Subcutaneous adipose tissue (tissue), 4 donors: Measurements from ENCODE around the gene MTCL1. TPM values are rescaled to one million over a fixed set of nuclear protein-coding genes. Genes with fewer than 3 reads are reported as not detected.

Experiments used
- CTCF ChIP-seq: fragments of 450-650 bp; IDR thresholded peaks from one replicate; pipeline ENCODE4 v1.5.1; 2016; ENCODE audit warnings: low read depth, mild to moderate bottlenecking, control low read depth, antibody characterized with exemption, moderate library complexity
- total RNA-seq, 4 donors: library from RNA; depleted of rRNA; stranded (reverse); fragments of >200 nt; gene quantifications; one replicate each; pipeline ENCODE4 v1.1.0, GENCODE V29; 2016

MTCL1 gene
- total RNA-seq, 4 donors from 2014 or later: 1.5 to 5.9 (median 2.7) TPM

DNA sequence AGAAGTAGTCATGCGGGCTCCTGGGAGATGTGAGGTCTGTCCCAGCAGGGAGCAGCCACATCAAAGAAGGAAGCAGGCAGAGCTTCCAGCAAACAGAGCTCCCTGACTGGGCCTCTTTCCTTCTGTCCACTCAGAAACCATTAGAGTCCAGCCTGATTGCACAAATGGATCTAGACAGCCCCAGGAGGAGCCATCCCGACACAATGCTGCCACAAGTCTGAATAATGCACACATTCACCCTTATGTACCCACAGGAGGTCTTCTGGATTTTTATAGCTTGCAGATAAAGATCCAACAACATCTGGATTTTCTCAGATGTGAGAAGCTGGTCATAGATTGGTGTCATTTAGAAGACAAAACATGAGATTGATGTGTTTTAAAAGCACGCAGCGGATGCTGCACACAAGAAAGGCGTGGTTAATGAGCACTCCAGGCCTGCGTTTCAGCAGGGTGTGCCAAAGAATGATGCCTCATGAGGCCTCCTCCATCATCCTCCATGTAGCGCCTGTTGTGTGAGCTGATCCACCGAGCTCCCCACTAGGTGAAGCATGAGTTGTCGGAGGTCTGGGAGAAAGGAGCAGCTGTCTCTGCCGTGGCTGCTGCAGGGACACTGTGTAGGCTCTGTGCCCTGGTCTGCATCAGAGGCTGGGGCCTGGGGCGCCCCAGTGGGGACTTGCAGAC, 60.6 kb downstream of the MTCL1 start:
- no peak for TF ChIP-seq CTCF

DNA sequence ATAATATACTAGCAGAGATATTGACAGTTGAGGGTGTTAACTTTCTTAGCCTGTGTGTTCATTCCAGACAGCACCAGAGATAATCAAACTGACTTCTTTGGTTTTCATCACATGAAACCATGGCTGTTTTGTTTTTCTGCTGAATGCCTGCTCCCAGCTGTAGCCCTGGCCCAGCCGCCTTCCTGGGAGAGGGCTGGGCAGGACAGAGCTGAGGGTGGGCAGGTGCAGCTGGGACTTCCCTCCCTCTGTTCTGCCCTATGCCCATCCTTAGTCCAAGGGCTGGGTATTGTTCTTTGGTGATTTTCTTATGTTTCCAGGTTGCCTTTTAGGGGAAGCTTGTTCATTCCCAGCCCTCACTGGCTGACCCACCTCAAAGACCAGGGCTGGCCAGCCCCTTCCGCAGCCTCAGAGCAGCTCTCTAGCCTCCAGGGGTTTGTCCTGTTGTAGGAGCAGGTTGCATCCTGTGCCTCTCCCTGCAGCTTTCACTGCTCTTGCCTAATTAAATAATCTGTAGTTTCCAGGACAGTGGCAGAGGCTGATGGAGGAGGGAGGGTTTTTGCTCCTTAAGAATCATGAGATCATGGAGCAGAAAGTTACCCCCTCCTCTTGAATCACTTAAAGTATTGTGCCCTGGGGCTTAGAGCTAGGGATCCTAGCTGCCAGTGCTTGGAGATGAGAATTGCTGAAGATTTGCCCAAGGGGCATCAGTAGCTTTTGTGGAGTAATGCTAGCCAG, 61.4 kb downstream of the MTCL1 start:
- TF ChIP-seq CTCF: no peak

GRCh38 chr18:8767340-8767739, 62.0 kb downstream of the MTCL1 start:
- TF ChIP-seq CTCF: no peak

- TF ChIP-seq CTCF: no peak
Observed at GRCh38 chr18:8769509-8770095, 64.2 kb downstream of the MTCL1 start.

- TF ChIP-seq CTCF: no peak
Observed at GRCh38 chr18:8770657-8771056, 65.3 kb downstream of the MTCL1 start.

GRCh38 chr18:8771930-8772329, 66.6 kb downstream of the MTCL1 start:
- TF ChIP-seq CTCF: no peak

DNA sequence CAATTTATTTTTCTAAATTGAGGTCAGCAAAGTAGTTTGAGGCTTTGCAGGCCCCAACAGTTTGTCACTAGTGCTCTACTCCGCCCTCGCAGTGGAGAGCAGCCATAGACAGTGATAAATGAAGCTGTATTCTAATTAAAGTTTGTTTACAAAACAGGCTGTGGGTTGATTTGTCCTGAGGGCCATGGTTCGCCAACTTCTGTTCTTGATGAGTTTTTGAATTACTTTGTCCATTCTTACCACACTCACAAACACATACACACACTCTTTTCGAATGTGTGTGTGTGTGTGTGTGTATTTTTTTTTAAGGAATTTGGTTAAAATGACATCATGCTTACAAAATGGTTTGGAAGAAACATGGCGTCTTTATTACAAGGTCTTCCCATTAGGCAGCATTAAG, 68.6 kb downstream of the MTCL1 start:
- no peak for TF ChIP-seq CTCF
